Cardiac septum (tissue), 1 donor: ENCODE data around the gene CDC42BPA. TPM values are rescaled to one million over a fixed set of nuclear protein-coding genes. Genes with fewer than 3 reads are reported as not detected.

Experiments
- DNase-seq: peaks from one replicate; pipeline ENCODE4 v3.0.0-alpha.2; 2020; ENCODE audit warnings: low spot score
- intact Hi-C: fragments of 100-400 bp; cut with DNase I; formaldehyde crosslinking; loops from one replicate; pipeline ENCODE4 v1.14.0; 2022
- total RNA-seq: library from RNA; stranded (reverse); fragmentation: NEBNext Ultra II Directional; extraction: Animal tissue kit (Norgen Biotek cat#: 25700); gene quantifications from one replicate; pipeline ENCODE4 v1.2.1, GENCODE V29; 2021
- donor health status: DM: no; HTN: no; CAD: no.

CDC42BPA gene
- total RNA-seq, 1 donor from 2014 or later: 33.5 TPM

DNA sequence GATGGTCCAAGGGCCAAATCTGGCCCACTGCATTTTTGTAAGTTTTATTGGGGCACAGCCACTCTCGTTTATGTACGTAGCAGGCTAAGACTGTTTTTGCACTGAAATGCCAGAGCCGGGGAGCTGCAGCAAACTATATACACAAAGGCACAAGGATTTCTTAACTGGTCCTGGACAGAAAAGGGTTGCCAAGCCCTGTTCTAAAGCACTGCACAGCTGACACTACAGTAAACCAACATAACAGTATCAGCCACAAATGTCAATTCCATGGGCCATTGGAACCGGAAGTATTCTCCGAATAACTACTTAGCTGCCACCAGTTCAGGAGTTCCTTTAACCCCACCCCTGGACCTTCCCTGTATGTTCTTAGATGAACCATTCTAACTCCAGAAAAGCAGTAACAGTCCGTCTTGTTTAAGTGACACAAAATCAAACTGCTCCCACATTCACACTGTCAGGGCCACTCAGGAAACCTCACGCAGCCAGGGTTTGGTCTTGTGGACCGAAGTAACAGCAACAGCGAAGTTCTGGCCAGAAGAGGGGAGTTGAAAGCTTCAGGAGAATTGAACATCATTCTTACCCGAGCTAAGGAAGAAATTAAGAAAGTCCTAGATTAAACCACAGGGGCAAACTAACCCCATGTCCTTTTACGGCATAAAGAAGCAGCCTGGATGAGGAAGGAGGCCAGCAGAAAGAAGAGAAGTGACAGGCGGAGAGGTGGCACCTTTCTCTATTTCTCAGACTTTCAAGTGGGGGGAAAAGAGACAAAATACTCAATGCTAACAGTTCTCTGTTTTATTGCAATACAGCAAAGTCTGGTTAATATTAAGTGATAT lies 329.0 kb downstream of the CDC42BPA start:
- no peak for DNase-seq
- intact Hi-C loops: no loop called here

DNA sequence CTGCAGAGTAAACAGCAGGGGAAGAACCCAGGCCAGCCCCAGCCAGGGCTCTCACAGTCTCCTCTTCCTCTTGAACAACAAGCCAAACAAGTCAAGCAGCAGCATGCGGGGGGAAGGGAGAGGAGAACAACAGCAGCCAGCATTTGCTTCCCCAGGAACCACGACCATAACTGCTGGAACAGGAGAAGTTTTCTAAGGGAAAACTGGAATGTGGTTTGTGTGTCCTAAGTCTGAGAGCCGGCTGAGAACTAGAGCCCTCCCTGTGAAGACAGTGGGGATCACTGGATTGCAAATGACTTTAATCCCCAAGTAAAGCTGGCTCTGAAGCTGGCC lies 330.0 kb downstream of the CDC42BPA start:
- intact Hi-C loops: no loop called here
- no peak for DNase-seq

DNA sequence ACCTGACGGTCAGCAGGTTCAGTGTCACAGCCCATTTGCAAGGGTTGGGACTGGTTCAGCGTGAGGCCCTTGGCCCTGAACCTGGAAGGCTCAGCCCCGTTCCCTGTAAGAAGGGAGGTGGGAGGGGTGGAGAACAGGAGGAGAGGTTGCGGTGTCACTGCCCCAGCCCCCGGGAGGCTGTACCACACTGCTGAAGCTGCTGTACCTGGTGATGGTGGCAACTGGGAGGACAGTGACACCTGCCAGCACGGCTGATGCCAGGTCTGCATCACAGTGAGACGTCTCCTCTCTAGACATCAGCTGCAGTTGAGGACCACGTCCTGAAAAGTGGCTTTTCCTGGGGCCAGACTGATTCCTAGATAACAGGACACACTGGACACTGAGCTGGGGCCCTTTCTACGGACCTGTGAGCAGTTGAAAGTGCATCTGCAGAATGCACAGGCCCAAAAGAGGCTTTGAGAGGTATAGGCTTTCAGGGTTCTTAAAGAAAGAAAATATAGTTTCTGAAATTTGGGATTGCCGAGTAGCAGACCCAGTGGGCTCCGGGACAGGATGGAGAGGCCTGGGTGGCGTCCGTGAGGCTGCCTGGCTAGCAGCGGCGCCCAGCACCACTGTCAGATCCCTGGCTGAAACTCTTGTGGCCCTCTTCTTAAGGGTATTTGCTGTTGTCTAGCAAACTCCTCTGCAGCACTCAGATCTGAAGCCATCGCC lies 330.5 kb downstream of the CDC42BPA start:
- intact Hi-C loops: no loop called here
- no peak for DNase-seq

DNA sequence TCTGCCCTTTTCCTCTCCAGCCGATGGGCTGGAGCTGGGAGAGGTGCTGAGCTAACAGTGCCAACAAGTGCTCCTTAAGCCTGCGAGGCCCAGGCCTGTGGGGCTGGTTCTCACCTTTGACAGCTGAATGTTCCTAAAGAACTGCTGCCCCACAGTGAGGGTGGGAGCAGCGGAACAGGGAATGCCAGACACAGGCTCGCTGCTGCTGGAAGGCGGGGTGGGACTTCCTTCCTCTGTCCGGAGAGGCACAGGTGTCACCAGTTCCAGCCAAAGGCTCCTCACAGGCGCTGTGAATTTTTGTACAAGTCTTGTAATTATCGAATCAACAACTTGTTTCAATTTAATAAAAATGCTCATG lies 331.1 kb downstream of the CDC42BPA start:
- intact Hi-C loops: no loop called here
- DNase-seq: no peak

DNA sequence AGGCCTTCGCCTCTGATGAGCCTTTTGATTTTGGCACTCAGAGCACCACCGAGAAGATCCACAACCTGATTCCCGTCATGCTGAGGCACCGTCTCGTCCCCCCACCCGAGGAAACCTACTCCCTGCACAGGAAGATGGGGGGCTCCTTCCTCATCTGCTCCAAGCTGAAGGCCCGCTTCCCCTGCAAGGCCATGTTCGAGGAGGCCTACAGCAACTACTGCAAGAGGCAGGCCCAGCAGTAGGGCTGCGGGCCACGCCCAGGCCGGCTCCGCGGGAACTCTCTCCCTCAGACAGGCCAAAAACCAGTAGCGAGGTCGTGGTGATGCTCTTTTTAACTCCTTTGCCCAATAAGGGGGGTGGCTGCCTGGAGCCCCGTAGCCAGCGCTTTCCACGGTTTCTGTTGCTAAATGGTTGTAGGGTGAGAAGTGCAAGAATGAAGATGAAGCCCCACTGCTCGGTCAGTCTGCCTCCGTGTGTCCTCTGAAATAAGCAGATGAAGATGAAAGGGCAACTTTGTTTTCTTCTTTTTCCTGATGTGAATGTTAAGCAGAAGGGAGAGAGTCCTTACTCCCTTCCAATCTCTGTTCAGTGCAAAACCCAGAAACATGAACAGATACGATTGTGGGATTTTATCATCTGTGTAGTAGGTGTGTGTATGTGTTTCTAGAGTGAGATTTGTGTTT lies 331.7 kb downstream of the CDC42BPA start:
- no peak for DNase-seq
- intact Hi-C loops: no loop called here

DNA sequence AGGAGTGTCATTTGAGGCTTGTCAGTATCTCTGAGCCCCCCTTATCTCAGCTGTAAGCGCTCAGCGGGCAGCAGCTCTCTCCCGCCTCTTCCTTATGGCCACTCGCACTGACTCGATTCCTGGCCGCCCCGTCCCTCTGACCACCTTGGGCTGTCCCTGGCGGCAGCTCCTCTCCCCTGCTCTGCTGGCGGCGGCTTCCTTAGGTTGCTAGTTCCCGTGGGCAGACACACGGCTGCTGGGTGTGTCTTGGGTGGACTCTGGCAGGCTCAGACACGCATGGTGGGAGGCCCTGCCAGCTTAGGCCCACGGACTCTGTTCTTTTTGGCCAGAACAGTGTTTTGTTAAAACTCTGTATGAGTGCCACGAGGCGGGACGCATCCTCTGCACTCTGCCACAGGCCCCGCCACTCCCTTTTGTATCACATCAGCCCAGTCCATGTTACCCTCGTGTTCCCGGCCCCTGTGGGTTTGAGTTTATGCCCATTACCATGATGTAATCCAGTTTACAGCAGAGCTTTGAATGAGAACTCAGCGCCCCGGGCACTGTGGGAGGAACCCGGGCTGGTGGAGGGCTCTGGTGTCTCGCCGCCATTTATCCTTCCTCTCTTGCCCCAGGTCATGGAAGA lies 332.3 kb downstream of the CDC42BPA start:
- DNase-seq: no peak
- intact Hi-C loops: loop anchor here (2.0 kb wide), 1 partner anchor 65 kb away; no protein-coding TSS in a partner anchor

DNA sequence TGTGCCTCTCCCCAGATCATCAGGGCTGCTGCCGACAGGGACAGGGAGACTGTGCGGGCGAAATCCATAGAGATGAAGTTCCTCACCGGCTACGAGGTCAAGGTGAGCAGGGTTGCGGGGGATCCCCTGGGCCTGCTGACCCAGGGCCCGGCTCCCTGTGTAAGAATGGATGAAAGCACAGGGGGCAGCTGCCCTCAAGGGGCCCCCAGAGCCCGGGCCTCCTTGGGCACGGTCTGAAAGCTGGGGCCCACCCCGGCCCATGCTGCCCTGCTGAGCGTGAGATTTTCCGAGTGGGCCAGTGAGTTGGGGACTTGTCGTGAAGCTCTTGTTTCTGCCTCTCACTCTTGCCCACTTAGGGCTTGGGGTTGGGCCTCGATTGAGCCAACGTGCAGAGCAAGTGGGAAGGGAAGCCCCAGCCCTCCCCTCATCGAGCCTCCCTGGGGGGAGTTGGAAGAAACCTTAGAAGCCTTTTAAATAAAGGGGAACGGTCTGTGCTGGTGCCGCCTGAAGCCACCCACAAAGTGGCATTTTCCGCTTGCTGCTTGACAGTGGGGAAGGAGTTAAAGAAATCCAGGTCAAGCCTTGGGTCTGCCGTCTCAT lies 333.0 kb downstream of the CDC42BPA start:
- intact Hi-C loops: loop anchor here (2.0 kb wide), 1 partner anchor 65 kb away; no protein-coding TSS in a partner anchor
- no peak for DNase-seq

DNA sequence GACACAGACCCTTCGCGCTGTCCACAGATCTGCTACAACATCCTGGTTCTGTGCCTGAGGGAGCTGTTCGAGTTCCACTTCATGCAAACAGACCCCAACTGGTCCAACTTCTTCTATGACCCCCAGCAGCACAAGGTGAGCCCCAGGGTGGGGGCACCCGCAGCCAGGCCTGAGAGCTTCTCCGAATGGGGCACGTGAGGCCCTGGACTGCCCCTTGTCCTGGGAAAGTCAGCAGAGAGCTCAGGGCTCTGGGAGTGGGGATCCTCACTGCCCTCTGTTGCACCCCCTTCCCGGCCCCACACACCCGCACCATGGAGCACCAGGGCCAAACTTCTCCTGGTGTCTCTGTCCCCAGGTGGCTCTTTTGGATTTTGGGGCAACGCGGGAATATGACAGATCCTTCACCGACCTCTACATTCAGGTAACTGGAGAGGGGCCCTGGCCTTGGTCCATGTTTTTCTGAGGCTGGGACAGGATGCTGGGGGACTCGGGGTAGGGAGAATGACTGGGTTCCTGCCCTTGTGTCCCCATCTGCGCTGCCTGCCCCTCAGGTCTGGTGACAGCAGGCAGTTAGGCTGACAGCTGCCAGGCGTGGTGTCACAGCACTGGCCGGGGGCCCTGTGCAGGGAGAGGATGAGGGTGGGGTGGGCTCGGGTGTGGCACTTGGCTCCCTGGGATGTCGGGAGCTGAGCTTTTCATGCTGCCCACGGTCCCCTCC lies 333.6 kb downstream of the CDC42BPA start:
- intact Hi-C loops: loop anchor here (2.0 kb wide), 1 partner anchor 64 kb away; no protein-coding TSS in a partner anchor
- DNase-seq: no peak

DNA sequence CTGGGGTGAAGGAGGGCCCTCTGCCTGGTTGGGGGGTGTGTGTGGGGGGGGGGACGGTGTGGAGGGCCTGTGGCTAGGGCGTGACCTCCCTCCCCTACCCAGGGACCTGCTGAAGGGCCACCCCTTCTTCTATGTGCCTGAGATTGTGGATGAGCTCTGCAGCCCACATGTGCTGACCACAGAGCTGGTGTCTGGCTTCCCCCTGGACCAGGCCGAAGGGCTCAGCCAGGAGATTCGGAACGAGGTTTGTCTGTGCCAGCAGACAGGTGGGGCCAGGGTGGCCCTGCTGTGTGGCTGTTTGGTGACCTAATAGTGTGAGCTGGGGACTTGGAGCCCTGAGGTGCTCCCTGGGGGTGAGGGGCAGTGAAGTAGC lies 334.3 kb downstream of the CDC42BPA start:
- intact Hi-C loops: loop anchor here (2.0 kb wide), 1 partner anchor 63 kb away; no protein-coding TSS in a partner anchor
- DNase-seq: no peak

DNA sequence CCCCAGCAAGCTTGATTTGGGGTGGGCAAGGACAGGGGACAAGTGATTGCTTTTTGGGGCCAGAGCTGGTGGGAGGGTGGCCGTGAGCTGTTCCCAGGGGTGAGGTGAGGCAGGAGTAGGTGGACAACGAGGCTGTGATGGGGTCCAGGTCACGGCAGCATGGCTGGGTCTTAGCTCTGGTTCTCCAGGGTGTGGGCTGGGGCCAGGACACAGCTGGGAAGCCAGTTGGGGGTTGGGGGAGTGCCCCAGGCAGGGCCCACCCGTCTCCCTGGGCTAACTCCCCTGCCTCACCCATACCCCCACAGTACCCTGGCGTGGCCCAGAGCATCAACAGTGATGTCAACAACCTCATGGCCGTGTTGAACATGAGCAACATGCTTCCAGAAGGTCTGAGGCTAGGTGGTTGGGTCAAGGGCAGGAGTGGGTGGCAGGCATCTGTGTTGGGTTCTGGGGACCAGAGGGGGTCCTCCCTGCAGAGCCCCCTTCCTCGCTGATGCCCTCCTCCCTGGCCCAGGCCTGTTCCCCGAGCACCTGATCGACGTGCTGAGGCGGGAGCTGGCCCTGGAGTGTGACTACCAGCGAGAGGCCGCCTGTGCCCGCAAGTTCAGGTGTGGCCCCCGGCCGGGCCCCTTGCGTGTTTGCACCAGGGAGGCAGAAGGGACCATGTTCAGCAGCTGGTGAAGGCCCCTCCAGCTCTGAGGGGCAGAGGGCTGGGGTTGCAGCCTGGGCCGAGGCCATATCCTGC lies 334.9 kb downstream of the CDC42BPA start:
- intact Hi-C loops: no loop called here
- no peak for DNase-seq

DNA sequence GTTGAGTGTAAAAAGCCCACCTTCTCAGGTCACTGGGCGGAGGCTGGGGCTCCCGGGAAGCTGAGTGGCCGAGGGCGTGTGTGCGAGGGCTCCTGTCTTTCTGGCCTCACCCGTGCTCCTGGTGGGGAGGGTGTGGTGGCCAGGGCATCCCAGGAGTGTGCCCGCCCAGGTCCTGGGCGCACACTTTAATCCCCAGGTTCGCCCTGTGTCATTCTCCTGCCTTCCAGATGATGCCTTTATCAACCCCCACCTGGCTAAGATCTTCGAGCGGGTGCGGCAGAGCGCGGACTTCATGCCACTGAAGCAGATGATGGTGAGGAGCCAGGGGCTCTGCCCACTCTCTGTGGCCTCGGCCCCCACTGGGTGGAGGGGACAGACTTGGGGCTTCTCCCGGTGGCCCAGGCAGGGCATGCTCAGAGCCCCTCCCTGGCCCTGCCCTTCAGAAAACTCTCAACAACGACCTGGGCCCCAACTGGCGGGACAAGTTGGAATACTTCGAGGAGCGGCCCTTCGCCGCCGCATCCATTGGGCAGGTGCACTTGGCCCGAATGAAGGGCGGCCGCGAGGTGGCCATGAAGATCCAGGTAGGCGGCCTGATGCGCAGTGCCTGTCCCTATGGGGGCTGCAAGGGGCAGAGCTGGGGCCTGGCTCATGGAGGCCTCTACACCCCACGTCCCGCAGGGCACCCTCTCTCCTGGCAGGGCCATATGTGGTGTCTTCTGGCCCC lies 335.7 kb downstream of the CDC42BPA start:
- intact Hi-C loops: no loop called here
- DNase-seq: no peak

DNA sequence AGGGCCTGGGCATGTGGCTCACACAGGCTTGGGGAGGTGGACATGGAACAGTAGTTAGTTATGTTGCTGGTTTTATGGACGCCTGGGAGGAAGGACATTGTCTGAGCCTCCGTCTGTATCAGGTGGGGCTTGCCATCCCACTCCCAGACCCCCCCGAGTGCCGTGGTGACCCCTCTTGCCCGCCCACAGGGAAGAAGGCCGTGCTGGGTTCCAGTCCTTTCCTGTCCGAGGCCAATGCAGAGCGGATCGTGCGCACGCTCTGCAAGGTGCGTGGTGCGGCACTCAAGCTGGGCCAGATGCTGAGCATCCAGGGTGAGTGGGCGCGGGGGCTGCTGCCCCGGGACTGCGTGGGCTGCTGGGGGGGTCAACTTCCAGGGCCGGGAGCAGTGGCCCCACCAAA lies 336.5 kb downstream of the CDC42BPA start:
- intact Hi-C loops: no loop called here
- no peak for DNase-seq

DNA sequence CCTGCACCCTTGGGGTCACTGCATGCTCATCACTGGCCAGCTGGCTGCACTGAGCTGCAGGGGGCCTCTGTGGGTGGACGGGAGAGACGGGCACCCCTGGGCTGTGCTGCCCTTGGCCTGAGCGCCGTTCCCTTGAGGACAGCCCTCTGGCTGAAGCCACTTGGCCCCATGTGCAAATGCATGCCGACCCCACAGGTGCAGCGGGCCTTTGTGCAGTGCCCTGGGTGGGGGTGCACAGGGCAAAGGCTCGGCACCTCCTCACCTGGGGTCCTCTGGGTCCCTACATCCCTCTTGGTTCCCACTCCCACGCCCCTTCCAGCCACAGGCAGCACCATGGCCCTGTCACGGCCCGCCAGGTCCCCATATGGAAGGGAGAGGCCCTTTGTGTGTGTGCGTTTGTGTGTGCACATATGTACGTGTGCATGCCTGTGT lies 336.9 kb downstream of the CDC42BPA start:
- no peak for DNase-seq

DNA sequence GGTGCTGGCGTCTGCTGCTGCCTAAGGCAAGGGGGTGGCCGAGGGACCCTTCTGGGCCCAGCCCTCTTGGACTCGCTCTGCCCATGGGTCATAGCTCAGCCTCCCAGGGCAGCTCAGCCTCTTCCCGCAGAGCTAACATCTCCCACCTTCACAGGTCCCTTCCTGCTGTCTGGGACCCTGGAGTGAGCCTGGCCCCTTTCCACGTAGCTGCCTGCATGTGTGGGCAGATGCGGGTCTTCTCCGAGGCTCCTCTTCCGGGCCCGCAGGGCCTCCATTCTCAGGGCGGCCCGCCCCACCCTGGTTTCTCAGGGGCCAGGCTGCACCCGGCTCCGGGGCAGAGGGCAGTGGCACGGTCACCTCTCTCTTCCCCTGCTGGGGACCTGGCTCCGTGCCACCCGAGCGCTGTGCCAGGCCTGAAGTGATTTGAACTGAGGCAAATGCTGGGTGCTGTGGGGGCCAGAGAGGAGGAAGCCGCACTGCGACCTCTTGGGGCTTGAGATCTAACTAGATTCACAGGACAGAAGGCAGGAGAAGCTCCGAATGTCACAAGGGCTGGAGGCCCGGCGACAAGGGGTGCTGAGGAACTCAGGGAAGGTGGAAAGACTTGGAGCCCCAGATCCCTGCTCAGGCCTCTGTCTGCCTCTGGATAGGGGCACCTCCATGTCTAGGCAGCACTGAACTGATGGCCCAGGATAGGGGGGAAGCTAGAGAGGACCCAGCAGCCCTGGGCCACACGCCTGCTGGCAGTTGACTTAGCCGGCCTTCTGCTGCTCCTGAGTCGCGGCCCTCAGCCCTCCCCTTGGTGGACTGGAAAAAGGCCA lies 337.5 kb downstream of the CDC42BPA start:
- DNase-seq: no peak
- intact Hi-C loops: no loop called here

More for the DNA sequence above, 336.9 kb downstream of the CDC42BPA start:
- intact Hi-C loops: no loop called here

DNA sequence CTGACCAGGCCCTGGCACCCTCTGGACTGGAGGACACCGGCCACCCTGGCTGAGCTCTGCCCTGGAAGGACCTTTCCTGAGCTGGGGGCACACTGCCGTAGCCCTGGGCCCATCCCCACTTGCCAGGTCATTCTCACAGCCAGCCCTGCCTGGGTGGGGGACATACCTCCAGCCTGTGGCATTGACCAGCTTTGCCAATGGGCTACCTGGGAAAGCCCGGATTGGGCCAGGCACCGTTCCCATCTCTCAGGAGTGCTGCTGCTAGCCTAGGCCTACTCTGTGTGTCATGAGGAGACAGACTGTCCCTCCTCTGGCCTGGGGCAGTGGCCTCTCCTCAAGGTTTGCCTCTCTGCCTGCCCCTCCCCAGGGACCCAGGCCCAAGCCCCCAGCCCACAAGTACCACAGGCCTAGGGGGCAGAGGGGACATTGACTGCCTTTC lies 338.2 kb downstream of the CDC42BPA start:
- DNase-seq: no peak
- intact Hi-C loops: no loop called here

DNA sequence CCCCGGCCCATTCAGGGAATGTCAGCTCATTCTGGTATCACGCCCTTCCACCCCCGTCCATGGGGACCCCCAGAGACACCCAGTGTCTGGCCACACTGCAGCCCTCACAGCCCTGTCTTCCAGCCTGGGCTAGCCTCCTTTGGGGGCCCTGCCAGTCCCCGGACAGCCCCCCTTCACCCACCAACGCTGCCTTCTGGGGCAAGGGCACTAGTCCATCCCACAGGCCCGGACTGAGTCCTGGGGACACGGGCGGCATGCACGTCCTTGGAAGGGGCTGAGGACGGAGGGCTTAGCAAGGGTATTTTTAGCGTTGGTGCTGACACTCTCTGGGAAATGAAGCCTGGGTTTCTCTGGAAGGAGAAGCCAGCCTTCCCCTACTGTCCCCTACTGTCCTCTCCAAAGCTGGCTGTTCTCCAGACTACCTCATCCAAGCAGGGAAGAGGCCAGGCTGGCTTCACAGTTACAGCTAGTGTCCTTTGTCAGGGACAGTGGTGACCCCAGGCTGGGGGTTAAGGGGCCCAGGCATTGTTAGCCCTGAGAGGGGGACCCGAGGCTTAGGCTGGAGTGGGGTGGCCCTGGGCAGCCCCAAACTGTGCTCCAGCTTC lies 338.7 kb downstream of the CDC42BPA start:
- intact Hi-C loops: no loop called here
- DNase-seq: no peak
